GM21381 (cell line): ENCODE results near the gene RRP7A.
"Not testable (repeated sequence)": the region's sequence is repeated elsewhere in the genome, so short reads cannot be mapped to it uniquely, and the experiment has no call there.

ENCODE experiments used
- ATAC-seq: cut with Tn5 transposase; IDR thresholded peaks from one replicate; pipeline ENCODE4 v1.9.1; 2021; ENCODE audit warnings: mild to moderate bottlenecking, moderate library complexity; ENCODE audit not compliant: unreplicated experiment

Gene RRP7A

DNA sequence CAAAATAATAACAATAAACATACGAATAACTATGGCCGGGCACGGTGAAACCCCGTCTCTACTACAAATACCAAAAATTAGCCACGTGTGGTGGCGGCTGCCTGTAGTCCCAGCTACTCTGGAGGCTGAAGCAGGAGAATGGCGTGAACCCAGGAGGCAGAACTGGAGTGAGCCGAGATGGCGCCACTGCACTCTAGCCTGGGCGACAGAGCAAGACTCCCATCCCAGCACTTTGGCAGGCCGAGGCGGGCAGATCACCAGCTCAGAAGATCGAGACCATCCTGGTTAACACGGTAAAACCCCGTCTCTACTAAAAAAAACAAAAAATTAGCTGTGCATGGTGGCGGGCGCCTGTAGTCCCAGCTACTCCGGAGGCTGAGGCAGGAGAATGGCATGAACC is 17.0 kb upstream of the RRP7A start:
- not testable (repeated sequence) for ATAC-seq

- ATAC-seq = no peak
Measured at GRCh38 chr22:42536166-42536565, 16.6 kb upstream of the RRP7A start.

DNA sequence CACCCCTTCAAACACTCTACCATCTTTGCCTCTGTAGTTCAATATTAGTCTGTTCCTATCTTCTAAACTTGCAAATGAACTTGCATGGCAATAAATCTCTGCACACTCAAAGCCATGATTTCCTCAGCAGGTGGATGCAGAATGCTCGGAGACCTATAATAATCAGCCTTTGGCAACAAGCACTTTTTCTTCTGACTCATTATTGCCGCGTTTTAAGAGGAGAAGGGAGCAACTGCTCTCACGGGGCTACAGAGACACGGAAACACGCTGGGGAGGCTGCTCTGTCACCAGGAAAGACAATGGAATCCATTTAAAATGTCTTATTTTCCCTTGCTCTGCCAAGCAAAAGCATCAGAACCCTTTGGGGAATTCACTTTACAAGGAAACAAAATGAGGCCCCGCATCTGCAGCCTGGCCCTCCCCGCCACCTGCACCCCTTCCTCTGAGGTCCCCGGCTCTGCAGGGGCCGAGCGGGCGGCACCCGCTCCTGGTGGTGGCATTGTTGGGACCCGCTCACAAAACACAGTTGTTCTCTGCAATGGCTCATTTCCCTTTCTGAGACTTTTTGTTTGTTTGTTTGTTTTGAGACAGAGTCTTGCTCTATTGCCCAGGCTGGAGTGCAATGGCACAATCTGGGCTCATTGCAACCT is 15.6 kb upstream of the RRP7A start:
- ATAC-seq = not testable (repeated sequence)

GRCh38 chr22:42533638-42533977 is 14.0 kb upstream of the RRP7A start:
- no peak for ATAC-seq

GRCh38 chr22:42531401-42532084 is 11.9 kb upstream of the RRP7A start:
- ATAC-seq = not testable (repeated sequence)

GRCh38 chr22:42529435-42529834 is 9.8 kb upstream of the RRP7A start:
- ATAC-seq = not testable (repeated sequence)

GRCh38 chr22:42528591-42529307 is 9.2 kb upstream of the RRP7A start:
- ATAC-seq = no peak

DNA sequence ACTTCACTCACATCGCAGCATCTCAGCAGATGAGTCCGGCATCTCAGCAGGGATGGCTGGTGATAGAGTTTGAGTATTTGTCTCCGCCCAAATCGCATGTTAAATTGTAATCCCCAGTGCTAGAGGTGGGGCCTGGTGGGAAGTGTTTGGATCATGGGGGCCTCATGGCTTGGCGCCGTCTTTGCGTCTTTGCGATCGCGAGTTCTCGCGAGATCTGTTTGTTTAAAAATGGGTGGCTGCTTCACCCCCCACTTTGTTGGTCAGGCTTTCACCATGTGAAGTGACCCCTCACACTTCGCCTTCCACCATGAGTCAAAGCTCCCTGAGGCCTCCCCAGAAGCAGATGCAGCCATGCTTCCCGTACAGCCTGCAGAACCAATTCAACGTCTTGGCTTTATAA is 3.0 kb upstream of the RRP7A start:
- no peak for ATAC-seq

DNA sequence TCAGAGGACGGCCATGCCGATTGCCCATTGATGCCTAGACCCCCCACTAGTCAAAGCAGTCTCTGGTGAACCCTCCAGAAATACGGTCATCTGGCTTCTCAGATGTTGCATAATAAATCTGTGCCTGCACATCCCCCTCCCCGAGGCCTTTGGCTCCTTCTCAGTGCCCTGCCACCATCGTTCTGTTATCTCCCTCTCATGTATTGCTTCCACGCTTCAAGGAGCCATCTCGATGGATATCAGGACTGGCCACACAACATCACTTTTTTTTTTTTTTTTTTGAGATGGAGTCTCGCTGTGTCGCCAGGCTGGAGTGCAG is 1.6 kb upstream of the RRP7A start:
- ATAC-seq = no peak

GRCh38 chr22:42518638-42519524 is 715 bp downstream of the RRP7A start:
- ATAC-seq = not testable (repeated sequence)

GRCh38 chr22:42517103-42517502 is 2.5 kb downstream of the RRP7A start:
- not testable (repeated sequence) for ATAC-seq

- ATAC-seq = no peak
Measured at GRCh38 chr22:42515896-42516295, 3.7 kb downstream of the RRP7A start.

DNA sequence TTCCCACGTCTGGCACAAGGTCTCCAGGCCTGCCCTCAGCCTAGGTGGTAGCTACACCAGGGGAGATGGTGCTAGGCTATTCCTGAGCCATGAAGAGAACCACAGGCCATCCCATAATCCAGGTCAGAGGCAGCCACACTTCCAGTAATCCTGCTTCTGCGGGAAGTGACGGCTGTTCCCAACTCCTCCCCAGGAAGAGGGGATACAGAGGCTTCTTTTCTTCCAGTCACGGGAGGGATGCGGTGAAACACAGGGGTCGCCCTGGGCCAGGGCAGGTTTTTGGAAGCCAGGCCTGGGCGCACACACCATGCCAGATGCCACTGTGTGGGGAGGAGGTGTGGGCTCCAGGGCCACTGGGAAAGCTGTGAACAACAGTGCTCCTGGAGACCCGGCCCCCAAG is 4.3 kb downstream of the RRP7A start:
- ATAC-seq = not testable (repeated sequence)

- not testable (repeated sequence) for ATAC-seq
Measured at GRCh38 chr22:42514331-42514730, 5.3 kb downstream of the RRP7A start.

DNA sequence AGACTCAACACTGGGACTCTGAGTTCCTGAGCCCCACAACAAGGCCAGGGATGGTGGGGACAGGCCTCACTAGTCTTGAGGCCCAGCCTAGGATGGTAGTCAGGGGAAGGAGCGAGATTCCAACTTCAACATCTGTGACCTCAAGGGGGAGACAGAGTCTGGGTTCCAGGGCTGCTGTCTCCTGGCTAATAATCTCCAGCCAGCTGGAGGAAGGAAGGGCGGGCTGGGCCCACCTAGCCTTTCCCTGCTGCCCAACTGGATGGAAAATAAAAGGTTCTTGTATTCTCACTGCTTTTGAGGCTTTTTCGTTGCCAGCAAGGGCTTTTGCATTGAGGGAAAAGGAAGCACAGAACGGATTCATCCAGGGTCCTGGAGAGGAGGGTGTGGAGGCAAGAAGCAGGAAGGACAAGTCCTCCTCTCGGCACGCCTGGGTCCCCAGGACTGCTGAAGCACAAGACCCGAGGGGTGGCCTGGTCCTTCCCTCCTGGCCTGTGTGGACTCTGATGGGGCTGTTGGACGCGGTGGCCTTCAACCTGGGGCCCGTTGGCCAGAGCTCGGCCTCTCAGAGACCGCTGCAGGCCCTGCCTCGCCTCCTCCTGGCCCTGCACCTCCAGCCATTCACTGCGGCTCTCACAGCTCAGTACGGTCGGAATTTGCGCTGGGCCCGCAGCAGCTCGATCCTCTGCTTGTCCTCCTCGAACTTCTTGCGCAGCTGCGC is 7.2 kb downstream of the RRP7A start:
- not testable (repeated sequence) for ATAC-seq

- no peak for ATAC-seq
Measured at GRCh38 chr22:42511401-42511891, 8.2 kb downstream of the RRP7A start.

DNA sequence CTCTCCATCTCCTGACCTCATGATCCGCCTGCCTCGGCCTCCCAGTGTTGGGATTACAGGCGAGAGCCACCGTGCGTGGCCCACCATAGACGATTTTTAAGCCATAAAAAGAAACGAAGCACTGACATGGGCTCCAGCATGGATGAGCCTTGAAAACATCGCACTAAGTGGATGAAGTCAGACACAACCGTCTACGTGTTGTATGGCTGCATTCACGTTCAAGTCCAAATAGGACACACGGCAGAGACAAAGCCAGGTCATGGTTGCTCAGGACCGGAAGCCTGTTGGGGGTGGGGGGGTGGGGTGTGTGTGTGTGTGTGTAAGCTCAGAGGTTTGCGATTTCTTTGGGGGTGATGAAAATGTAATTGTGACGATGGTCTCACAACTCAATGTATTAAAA is 10.0 kb downstream of the RRP7A start:
- no peak for ATAC-seq

DNA sequence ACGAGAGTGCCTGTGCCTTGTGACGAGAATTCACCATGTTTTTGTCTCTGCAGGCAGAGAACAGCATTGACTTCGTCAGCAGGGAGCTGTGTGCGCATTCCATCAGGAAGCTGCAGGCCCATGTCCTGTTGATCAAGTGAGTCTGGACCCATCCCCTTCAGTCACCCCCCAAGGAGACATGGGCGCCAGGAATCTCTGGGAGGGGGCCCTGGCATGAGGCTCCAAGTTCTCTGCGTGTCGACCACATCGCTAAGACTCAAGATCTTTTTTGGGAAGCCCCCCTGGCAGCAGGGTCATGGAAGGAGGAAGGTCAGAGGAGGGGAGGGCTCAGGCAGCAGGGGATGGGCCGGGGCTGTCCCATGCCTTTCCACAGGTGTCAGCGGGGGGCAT is 10.6 kb downstream of the RRP7A start:
- not testable (repeated sequence) for ATAC-seq

- ATAC-seq = not testable (repeated sequence)
Measured at GRCh38 chr22:42508327-42508974, 11.1 kb downstream of the RRP7A start.

- ATAC-seq = no peak
Measured at GRCh38 chr22:42500836-42501179, 18.8 kb downstream of the RRP7A start.
